ENCODE results near the gene BDH2. TPM values are rescaled to one million over a fixed set of nuclear protein-coding genes. Genes with fewer than 3 reads are reported as not detected.

The BDH2 gene
- total RNA-seq, 2 donors from 2014 or later = 25.4 to 40.2 TPM

- ATAC-seq (peak; percentile 84), DNase-seq (peak; percentile 52 to 67 (median 54))
- Histone ChIP-seq H3K9me3 (no peaks in the 10 kb centered on the region), H3K4me3 (peak overlapping the region; percentile 4 to 72), H3K27ac (peak overlapping the region; percentile 2 to 67 (median 40)), H3K27me3 (no peaks in the 10 kb centered on the region), H3K36me3 (replicated peaks in 1 of 2; ENCODE audit: insufficient read depth in 1 of 2, low read depth in 2 of 2) (no peaks in the 10 kb centered on the region), H3K4me1 (peaks cover 14% of the 10 kb centered on the region)
- TF ChIP-seq CTCF (IDR thresholded peaks at IDR 0.05) (peak in 2 of 7 experiments; percentile 4 to 9), POLR2A (IDR thresholded peaks at IDR 0.05) (peak; percentile 15 to 43 (median 40))
- intact Hi-C loops (cut with DNase I) = no loop called here
- 1 to 8% methylated on average over 14 to 81 of the region's 82 CpGs for WGBS, 2 donors
These were observed 23.5 kb downstream of the BDH2 start for GRCh38 chr4:103075894-103076746.

- Histone ChIP-seq H3K9me3 (no peaks in the 10 kb centered on the region), H3K4me1 (peaks cover 14% of the 10 kb centered on the region), H3K27ac (peak overlapping the region in 1 of 4 donors; percentile 64), H3K4me3 (no peak overlapping the region), H3K36me3 (replicated peaks in 1 of 2; ENCODE audit: insufficient read depth in 1 of 2, low read depth in 2 of 2) (no peaks in the 10 kb centered on the region), H3K27me3 (no peaks in the 10 kb centered on the region)
- no peak for ATAC-seq
- no peak for DNase-seq
- TF ChIP-seq POLR2A (IDR thresholded peaks at IDR 0.05) (no peak), CTCF (IDR thresholded peaks at IDR 0.05) (no peak)
- WGBS, 2 donors = 35 to 44% methylated on average over 4 of the region's 4 CpGs
- intact Hi-C loops (cut with DNase I) = no loop called here
These were observed 24.2 kb downstream of the BDH2 start for GRCh38 chr4:103075435-103075893.

GRCh38 chr4:103074744-103075434, 24.7 kb downstream of the BDH2 start:
- ATAC-seq = no peak
- Histone ChIP-seq H3K27me3 (no peaks in the 10 kb centered on the region), H3K9me3 (no peaks in the 10 kb centered on the region), H3K36me3 (replicated peaks in 1 of 2; ENCODE audit: insufficient read depth in 1 of 2, low read depth in 2 of 2) (no peaks in the 10 kb centered on the region), H3K4me3 (no peak overlapping the region), H3K27ac (no peak overlapping the region), H3K4me1 (peaks cover 14% of the 10 kb centered on the region)
- intact Hi-C loops (cut with DNase I) = no loop called here
- no peak for DNase-seq
- TF ChIP-seq CTCF (IDR thresholded peaks at IDR 0.05) (no peak), POLR2A (IDR thresholded peaks at IDR 0.05) (no peak)
- 84 to 90% methylated on average over 9 of the region's 9 CpGs for WGBS, 2 donors

- Histone ChIP-seq H3K4me3 (no peak overlapping the region), H3K27me3 (no peaks in the 10 kb centered on the region), H3K27ac (no peak overlapping the region), H3K9me3 (no peaks in the 10 kb centered on the region), H3K36me3 (replicated peaks in 1 of 2; ENCODE audit: insufficient read depth in 1 of 2, low read depth in 2 of 2) (no peaks in the 10 kb centered on the region), H3K4me1 (peaks cover 14% of the 10 kb centered on the region)
- 87 to 98% methylated on average over 2 of the region's 2 CpGs for whole genome bisulfite sequencing, 2 donors
- DNase-seq (no peak), ATAC-seq (no peak)
- TF ChIP-seq CTCF (IDR thresholded peaks at IDR 0.05) (no peak), POLR2A (IDR thresholded peaks at IDR 0.05) (no peak)
- intact Hi-C loops (cut with DNase I) = no loop called here
These were observed 25.7 kb downstream of the BDH2 start for GRCh38 chr4:103073792-103074438.
